ENCODE measurements around the gene CNGB1. TPM values are rescaled to one million over a fixed set of nuclear protein-coding genes. Genes with fewer than 3 reads are reported as not detected.
"Not testable (repeated sequence)": the region's sequence is repeated elsewhere in the genome, so short reads cannot be mapped to it uniquely, and the experiment has no call there.

CNGB1 gene
- total RNA-seq, 1 experiment from 2014 or later, result not detected

- TF ChIP-seq ATF3 (IDR thresholded peaks at IDR 0.05) (no peak), ELF1 (IDR thresholded peaks at IDR 0.05; ENCODE audit: borderline replicate concordance, low read depth) (no peak)
These were observed 73.7 kb downstream of the CNGB1 start (continued) for GRCh38 chr16:57897053-57897784.

DNA sequence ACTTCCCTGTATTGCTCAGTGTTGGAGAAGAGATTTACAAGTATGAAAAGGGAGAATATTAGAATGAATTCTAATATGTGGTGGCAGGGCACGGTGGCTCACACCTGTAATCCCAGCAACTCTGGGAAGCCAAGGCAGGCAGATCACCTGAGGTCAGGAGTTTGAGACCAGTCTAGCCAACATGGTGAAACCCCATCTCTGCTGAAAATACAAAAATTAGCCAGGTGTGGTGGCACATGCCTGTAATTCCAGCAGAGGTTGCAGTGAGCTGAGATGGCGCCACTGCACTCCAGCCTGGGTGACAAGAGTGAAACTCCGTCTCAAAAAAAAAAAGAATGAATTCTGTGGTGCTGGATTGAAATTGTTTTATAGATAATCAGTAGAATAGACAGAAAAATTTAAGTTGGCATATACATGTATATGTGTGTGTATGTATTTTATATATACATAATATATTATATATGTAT is 75.8 kb downstream of the CNGB1 start:
- H3K4me2 ChIP-seq (ENCODE audit: low read length); H4K20me1 ChIP-seq (ENCODE audit: insufficient read depth); H3K36me3 ChIP-seq (ENCODE audit: control insufficient read depth in 1 of 2, insufficient read depth in 2 of 2, low read length in 2 of 2); H3K79me2 ChIP-seq (ENCODE audit: insufficient read depth, low read length); H3K27ac ChIP-seq (ENCODE audit: low read depth, low read length); H3K9me2 ChIP-seq (ENCODE audit: insufficient read depth); H3K9ac ChIP-seq (ENCODE audit: low read length); H3K4me3 ChIP-seq (replicated peaks in 1 of 2; ENCODE audit: low read depth in 1 of 2, low read length in 2 of 2); H2AFZ ChIP-seq (ENCODE audit: low read depth, low read length, poor library complexity, severe bottlenecking); BruUV-seq (replicated peaks); DNase-seq (ENCODE audit: low read depth, low spot score); H3K9me3 ChIP-seq (ENCODE audit: control insufficient read depth in 1 of 2, insufficient read depth in 1 of 2, low read depth in 1 of 2, low read length in 2 of 2); RAD21 ChIA-PET (ENCODE audit: low non-redundant PET in 1 of 2, low total read pairs in 2 of 2, uncharacterized antibody in 2 of 2, unreplicated experiment in 2 of 2); H3K4me1 ChIP-seq (ENCODE audit: control insufficient read depth in 1 of 2, insufficient read depth in 2 of 2, low read length in 2 of 2); H3K27me3 ChIP-seq (ENCODE audit: insufficient read depth, low read length); POLR2A ChIA-PET: not testable (repeated sequence)
- CTCF ChIA-PET, result interaction anchor here (0.6 to 1.3 kb wide), 3 partner anchors 32 to 141 kb away, joined by 3 read pairs; no protein-coding TSS in a partner anchor
- ATAC-seq, result peak; percentile 67
- intact Hi-C loops (cut with micrococcal nuclease), result loop anchor here (10.0 kb wide), 1 partner anchor 140 kb away; no protein-coding TSS in a partner anchor
- TF ChIP-seq, protein P1, sequence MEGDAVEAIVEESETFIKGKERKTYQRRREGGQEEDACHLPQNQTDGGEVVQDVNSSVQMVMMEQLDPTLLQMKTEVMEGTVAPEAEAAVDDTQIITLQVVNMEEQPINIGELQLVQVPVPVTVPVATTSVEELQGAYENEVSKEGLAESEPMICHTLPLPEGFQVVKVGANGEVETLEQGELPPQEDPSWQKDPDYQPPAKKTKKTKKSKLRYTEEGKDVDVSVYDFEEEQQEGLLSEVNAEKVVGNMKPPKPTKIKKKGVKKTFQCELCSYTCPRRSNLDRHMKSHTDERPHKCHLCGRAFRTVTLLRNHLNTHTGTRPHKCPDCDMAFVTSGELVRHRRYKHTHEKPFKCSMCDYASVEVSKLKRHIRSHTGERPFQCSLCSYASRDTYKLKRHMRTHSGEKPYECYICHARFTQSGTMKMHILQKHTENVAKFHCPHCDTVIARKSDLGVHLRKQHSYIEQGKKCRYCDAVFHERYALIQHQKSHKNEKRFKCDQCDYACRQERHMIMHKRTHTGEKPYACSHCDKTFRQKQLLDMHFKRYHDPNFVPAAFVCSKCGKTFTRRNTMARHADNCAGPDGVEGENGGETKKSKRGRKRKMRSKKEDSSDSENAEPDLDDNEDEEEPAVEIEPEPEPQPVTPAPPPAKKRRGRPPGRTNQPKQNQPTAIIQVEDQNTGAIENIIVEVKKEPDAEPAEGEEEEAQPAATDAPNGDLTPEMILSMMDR (IDR thresholded peaks at IDR 0.05 in 2 of 3, conservative IDR thresholded peaks at IDR 0.05 in 1 of 3; ENCODE audit: borderline replicate concordance in 1 of 3, insufficient read depth in 1 of 3, low read depth in 2 of 3, low read length in 2 of 3), result peak in 1 of 3 experiments; percentile 16; a peak in 2 of 6 replicates

Data from HCT116 (cell line).